Naive B cell (primary cell): ENCODE measurements around the gene TCEAL4. TPM values are rescaled to one million over a fixed set of nuclear protein-coding genes. Genes with fewer than 3 reads are reported as not detected.

Experiments used
- ATAC-seq, 2 donors: fragments of 150-1000 bp; cut with Tn5 transposase; 2 replicates each; pipeline ENCODE4 v1.10.0; 2021; ENCODE audit warnings: low read depth in 2 of 2, mild to moderate bottlenecking in 2 of 2, moderate library complexity in 2 of 2
- DNase-seq: peaks from one replicate; pipeline ENCODE4 v3.0.0; 2022
- H3K27ac Mint-ChIP-seq, 6 donors: one replicate each; pipeline ENCODE4 v1.8.0; 2020 to 2022; ENCODE audit warnings: mild to moderate bottlenecking in 6 of 6, mixed read lengths in 6 of 6, moderate library complexity in 5 of 6, inconsistent platforms in 2 of 6
- H3K27me3 Mint-ChIP-seq, 3 donors: one replicate each; pipeline ENCODE4 v1.8.0; 2021 to 2022; ENCODE audit warnings: mixed read lengths in 3 of 3, mild to moderate bottlenecking in 1 of 3
- H3K36me3 Mint-ChIP-seq, 2 donors: one replicate each; pipeline ENCODE4 v1.8.0; 2020 to 2022; ENCODE audit warnings: mixed read lengths in 2 of 2, inconsistent platforms in 1 of 2, mild to moderate bottlenecking in 1 of 2
- H3K4me1 Mint-ChIP-seq, 3 donors: one replicate each; pipeline ENCODE4 v1.8.0; 2020 to 2022; ENCODE audit warnings: mixed read lengths in 3 of 3, inconsistent platforms in 1 of 3, mild to moderate bottlenecking in 1 of 3, moderate library complexity in 1 of 3
- H3K4me3 Mint-ChIP-seq, 8 donors: one replicate each; pipeline ENCODE4 v1.8.0; 2020 to 2022; ENCODE audit warnings: mild to moderate bottlenecking in 8 of 8, mixed read lengths in 8 of 8, moderate library complexity in 8 of 8, inconsistent platforms in 2 of 8
- H3K9me3 Mint-ChIP-seq, 7 donors: one replicate each; pipeline ENCODE4 v1.8.0; 2020 to 2022; ENCODE audit warnings: mixed read lengths in 7 of 7, mild to moderate bottlenecking in 5 of 7, inconsistent platforms in 2 of 7, moderate library complexity in 1 of 7
- polyA plus RNA-seq, 6 donors: library from polyadenylated mRNA; unstranded; fragments of 300-500 nt; fragmentation: Illumina TruSeq; gene quantifications; one replicate each; pipeline ENCODE4 v1.2.3, GENCODE V29; 2021; ENCODE audit warnings: low read depth in 6 of 6

Gene TCEAL4
- polyA plus RNA-seq, 6 donors from 2014 or later: 12.0 to 23.0 (median 16.0) TPM

GRCh38 chrX:103608306-103608963, 23.1 kb downstream of the TCEAL4 start:
- DNase-seq: no peak
- ATAC-seq: peak; percentile 11 to 16
- H3K4me1 Mint-ChIP-seq: peaks cover 8 to 13% (median 13%) of the 10 kb centered on the region in 3 donors
- H3K27ac Mint-ChIP-seq: peak overlapping the region; percentile 28 to 96 (median 86)
- peaks cover 0 to 4% (median 0%) of the 10 kb centered on the region in 7 donors for H3K9me3 Mint-ChIP-seq
- H3K27me3 Mint-ChIP-seq: peaks cover 0 to 26% (median 4%) of the 10 kb centered on the region in 3 donors
- no peaks in the 10 kb centered on the region for H3K36me3 Mint-ChIP-seq
- H3K4me3 Mint-ChIP-seq: peak overlapping the region; percentile 68 to 93 (median 87)

GRCh38 chrX:103610282-103610681, 25.0 kb downstream of the TCEAL4 start:
- ATAC-seq (no peak), DNase-seq (no peak)
- Mint-ChIP-seq H3K27ac (peak overlapping the region in 2 of 6 donors; percentile 17 to 74), H3K27me3 (peaks cover 0 to 26% (median 4%) of the 10 kb centered on the region in 3 donors), H3K9me3 (peaks cover 0 to 4% (median 0%) of the 10 kb centered on the region in 7 donors), H3K36me3 (no peaks in the 10 kb centered on the region), H3K4me3 (peak overlapping the region in 4 of 8 donors; percentile 0 to 65 (median 28)), H3K4me1 (peaks cover 8 to 13% (median 13%) of the 10 kb centered on the region in 3 donors)

DNA sequence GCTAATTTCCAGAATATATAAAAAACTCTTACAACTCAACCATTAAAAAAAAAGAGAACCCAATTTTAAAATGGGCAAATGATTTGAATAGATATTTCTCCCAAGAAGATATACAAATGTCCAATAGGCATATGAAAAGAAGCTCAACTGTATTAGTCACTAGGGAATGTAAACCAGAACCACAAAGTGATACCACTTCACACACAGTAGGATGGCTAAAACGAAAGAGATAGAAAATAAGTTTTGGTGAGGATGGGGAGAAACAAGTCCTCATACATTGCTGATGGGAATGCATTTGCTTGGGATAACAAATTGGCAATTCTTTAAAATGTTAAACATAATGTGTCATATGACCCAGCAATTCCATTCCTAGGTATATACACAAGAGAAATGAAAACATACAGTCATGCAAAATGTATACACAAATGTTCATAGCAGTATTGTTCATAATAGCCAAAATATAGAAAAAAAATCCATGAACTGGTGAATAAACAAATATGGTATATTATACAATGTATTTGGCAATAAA, 28.1 kb downstream of the TCEAL4 start:
- Mint-ChIP-seq H3K4me1 (peaks cover 2 to 6% (median 4%) of the 10 kb centered on the region in 3 donors), H3K4me3 (no peak overlapping the region), H3K27ac (no peak overlapping the region), H3K27me3 (peaks cover 0 to 17% (median 0%) of the 10 kb centered on the region in 3 donors), H3K36me3 (no peaks in the 10 kb centered on the region), H3K9me3 (peaks cover 0 to 4% (median 0%) of the 10 kb centered on the region in 7 donors)
- DNase-seq (no peak), ATAC-seq (no peak)

GRCh38 chrX:103614999-103615398, 29.7 kb downstream of the TCEAL4 start:
- no peak for DNase-seq
- H3K36me3 Mint-ChIP-seq: no peaks in the 10 kb centered on the region
- H3K27ac Mint-ChIP-seq: no peak overlapping the region
- no peak overlapping the region for H3K4me3 Mint-ChIP-seq
- no peak for ATAC-seq
- peaks cover 0 to 8% (median 0%) of the 10 kb centered on the region in 3 donors for H3K27me3 Mint-ChIP-seq
- peaks cover 0 to 4% (median 0%) of the 10 kb centered on the region in 7 donors for H3K9me3 Mint-ChIP-seq
- H3K4me1 Mint-ChIP-seq: no peaks in the 10 kb centered on the region

DNA sequence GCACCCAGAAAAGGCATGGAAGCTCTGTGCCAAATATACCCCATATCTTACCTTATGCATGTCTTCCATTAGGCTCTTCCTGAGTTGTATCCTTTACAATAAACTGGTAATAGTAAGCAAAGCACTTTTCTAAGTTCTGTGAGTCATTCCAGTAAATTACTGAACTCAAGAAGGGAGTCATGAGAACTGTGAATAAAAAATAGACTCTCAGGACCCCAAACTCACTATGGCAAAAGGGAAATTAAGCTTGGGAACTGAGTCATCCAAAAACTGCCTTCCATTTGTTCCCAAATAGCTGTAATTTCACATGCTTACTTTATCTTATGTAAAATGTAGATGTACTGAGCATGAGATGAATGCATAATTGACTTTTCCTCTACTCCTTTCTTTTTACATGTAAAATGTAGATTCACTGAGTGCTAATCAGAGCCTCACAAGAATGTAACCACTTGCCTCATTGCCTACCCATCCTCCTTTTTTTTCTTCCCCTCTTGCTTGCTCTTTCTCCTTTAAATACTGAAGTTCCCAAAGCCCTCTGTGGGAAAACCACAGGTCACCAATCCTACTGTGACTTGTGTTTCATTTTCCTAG, 30.6 kb downstream of the TCEAL4 start:
- Mint-ChIP-seq H3K4me1 (no peaks in the 10 kb centered on the region), H3K9me3 (peaks cover 0 to 4% (median 0%) of the 10 kb centered on the region in 7 donors), H3K27me3 (peaks cover 0 to 8% (median 0%) of the 10 kb centered on the region in 3 donors), H3K27ac (no peak overlapping the region), H3K36me3 (no peaks in the 10 kb centered on the region), H3K4me3 (no peak overlapping the region)
- ATAC-seq (no peak), DNase-seq (no peak)

- Mint-ChIP-seq H3K27me3 (peaks cover 0 to 8% (median 0%) of the 10 kb centered on the region in 3 donors), H3K4me1 (no peaks in the 10 kb centered on the region), H3K36me3 (no peaks in the 10 kb centered on the region), H3K4me3 (no peak overlapping the region), H3K27ac (no peak overlapping the region), H3K9me3 (peaks cover 0 to 4% (median 0%) of the 10 kb centered on the region in 7 donors)
- no peak for ATAC-seq
- no peak for DNase-seq
These were observed 31.4 kb downstream of the TCEAL4 start for GRCh38 chrX:103616676-103617186.

DNA sequence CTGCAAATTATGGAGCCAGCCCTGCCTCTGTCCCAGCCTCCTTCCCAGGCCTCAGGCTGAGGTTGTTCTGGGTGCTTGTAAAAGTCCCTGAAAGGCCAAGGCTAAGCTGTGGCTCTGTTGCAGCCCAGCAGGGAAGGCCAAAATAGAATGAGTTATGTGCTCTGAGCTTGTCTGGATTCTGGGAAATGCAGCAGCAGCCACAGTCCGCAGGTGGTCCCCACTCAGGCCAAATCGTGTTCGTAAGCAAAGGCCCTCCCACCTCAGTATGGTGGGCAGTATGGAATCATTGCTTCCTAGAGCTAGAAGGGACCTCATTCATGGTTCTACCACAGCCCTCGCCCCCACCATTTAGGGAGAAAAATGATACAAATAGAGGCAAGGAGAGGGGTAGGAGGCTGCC, 38.8 kb downstream of the TCEAL4 start:
- H3K27me3 Mint-ChIP-seq: no peaks in the 10 kb centered on the region
- peaks cover 8 to 11% (median 9%) of the 10 kb centered on the region in 3 donors for H3K4me1 Mint-ChIP-seq

GRCh38 chrX:103626855-103627254, 41.5 kb downstream of the TCEAL4 start:
- no peaks in the 10 kb centered on the region for H3K36me3 Mint-ChIP-seq
- H3K4me1 Mint-ChIP-seq: peaks cover 14 to 24% (median 20%) of the 10 kb centered on the region in 3 donors
- no peak overlapping the region for H3K27ac Mint-ChIP-seq
- DNase-seq (no peak), ATAC-seq (no peak)
- peak overlapping the region in 1 of 8 donors; percentile 74 for H3K4me3 Mint-ChIP-seq
- H3K9me3 Mint-ChIP-seq: peaks cover 0 to 2% (median 0%) of the 10 kb centered on the region in 7 donors
- H3K27me3 Mint-ChIP-seq: no peaks in the 10 kb centered on the region

More for the DNA sequence above, 38.8 kb downstream of the TCEAL4 start:
- no peak for DNase-seq
- no peak for ATAC-seq
- Mint-ChIP-seq H3K9me3 (no peaks in the 10 kb centered on the region), H3K36me3 (no peaks in the 10 kb centered on the region), H3K4me3 (no peak overlapping the region), H3K27ac (peak overlapping the region in 1 of 6 donors; percentile 80)

DNA sequence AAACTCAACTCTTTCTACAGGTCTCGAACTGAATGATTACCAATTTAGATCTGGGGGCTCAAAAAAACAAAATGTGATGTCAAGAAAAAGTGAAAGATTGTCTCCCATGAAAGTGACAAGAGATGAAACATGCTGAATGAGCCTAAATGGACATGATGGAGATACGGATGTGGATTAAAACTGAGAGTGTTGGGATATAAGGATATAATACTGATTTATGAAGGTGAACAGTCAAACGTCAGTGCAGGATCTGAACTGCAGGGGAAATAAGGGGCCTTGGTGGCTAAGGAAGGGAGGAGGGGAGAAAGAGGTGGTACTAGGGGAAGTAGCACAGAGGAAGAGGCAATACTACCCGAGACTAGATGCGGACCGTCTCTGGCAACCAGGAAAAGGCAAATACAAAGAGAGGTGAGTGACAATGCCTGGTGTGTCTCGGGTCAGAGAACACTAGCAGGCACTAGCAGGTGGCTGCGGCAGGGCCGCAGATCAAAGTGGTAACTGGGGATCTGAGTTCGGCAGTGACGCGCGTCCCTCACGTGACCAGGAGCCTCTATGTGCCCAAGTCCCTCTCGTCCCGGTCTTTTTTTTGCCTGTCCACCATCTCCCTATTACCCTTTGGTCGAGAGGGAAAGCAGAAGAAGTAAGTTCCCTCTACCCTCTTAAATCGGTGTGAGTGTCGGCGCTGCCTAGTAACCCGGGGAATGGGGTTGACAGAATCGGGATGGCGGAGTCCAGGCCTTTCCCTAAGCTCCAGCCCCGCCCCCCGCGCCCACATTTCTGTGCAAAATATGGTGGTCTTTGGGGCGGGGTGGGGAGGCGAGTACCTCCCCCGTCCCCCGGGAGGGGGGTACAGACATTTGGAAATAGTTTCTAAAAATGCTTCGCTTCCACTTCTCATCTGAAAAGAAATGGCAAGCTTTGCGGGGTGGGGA, 43.3 kb downstream of the TCEAL4 start, which contains the start of gene TCEAL1:
Gene TCEAL1, plus strand, starts transcription at position 590 of the 932 bp plus-strand sequence. CDS start 942 bp downstream, outside the sequence.
- Mint-ChIP-seq H3K9me3 (peaks cover 0 to 2% (median 0%) of the 10 kb centered on the region in 7 donors), H3K4me1 (peaks cover 14 to 24% (median 20%) of the 10 kb centered on the region in 3 donors), H3K27me3 (no peaks in the 10 kb centered on the region), H3K4me3 (peak within 1 kb of the TSS; percentile 71 to 94 (median 90)), H3K27ac (peak within 1 kb of the TSS; percentile 77 to 95 (median 89)), H3K36me3 (no peaks in the 10 kb centered on the region)
- peak; percentile 34 for DNase-seq
- peak; percentile 80 to 82 for ATAC-seq

DNA sequence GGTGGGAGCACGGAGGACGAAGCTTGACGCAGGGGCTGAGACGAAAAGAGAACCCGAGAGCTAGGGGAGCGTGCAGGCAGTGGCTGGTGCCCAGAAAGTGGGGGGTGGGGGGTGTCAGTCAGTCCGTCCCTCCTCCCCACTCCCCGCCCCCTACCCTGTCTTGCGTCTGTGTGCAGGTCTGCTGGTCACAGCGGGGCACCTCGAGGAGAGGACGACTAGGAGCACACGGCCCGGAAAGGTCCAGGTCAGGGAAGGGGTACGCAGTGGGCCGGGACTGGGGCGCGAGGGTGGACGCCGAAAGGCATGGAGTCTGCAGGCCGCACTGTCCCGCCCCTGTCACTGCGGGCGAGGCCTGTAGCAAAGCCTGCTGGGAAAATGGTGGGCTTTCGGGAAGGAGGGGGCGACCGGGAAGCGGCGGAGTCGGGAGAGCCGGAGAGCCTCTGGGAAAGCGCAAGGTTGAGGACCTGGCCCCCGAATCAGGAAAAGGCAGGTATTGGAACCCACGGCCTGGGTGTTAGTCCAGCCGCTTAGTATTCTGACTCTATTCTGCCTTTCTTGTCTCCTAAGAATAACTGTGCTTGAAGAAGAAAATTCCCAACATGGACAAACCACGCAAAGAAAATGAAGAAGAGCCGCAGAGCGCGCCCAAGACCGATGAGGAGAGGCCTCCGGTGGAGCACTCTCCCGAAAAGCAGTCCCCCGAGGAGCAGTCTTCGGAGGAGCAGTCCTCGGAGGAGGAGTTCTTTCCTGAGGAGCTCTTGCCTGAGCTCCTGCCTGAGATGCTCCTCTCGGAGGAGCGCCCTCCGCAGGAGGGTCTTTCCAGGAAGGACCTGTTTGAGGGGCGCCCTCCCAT, 44.2 kb downstream of the TCEAL4 start:
- H3K27me3 Mint-ChIP-seq: no peaks in the 10 kb centered on the region
- peak overlapping the region; percentile 69 to 95 (median 88) for H3K27ac Mint-ChIP-seq
- H3K4me3 Mint-ChIP-seq: peak overlapping the region; percentile 71 to 94 (median 90)
- peak; percentile 27 for DNase-seq
- peak; percentile 58 to 60 for ATAC-seq
- H3K36me3 Mint-ChIP-seq: no peaks in the 10 kb centered on the region
- peaks cover 0 to 2% (median 0%) of the 10 kb centered on the region in 7 donors for H3K9me3 Mint-ChIP-seq
- H3K4me1 Mint-ChIP-seq: peaks cover 12 to 24% (median 20%) of the 10 kb centered on the region in 3 donors

GRCh38 chrX:103630171-103630511, 44.8 kb downstream of the TCEAL4 start:
- peak overlapping the region; percentile 71 to 94 (median 90) for H3K4me3 Mint-ChIP-seq
- no peaks in the 10 kb centered on the region for H3K36me3 Mint-ChIP-seq
- peaks cover 0 to 2% (median 0%) of the 10 kb centered on the region in 7 donors for H3K9me3 Mint-ChIP-seq
- H3K4me1 Mint-ChIP-seq: peaks cover 11 to 24% (median 20%) of the 10 kb centered on the region in 3 donors
- H3K27me3 Mint-ChIP-seq: no peaks in the 10 kb centered on the region
- peak overlapping the region in 4 of 6 donors; percentile 80 to 93 (median 84) for H3K27ac Mint-ChIP-seq
- no peak for DNase-seq
- no peak for ATAC-seq

- H3K27ac Mint-ChIP-seq: no peak overlapping the region
- peaks cover 10 to 24% (median 20%) of the 10 kb centered on the region in 3 donors for H3K4me1 Mint-ChIP-seq
- peak overlapping the region in 1 of 8 donors; percentile 64 for H3K4me3 Mint-ChIP-seq
- peaks cover 0 to 2% (median 0%) of the 10 kb centered on the region in 7 donors for H3K9me3 Mint-ChIP-seq
- H3K27me3 Mint-ChIP-seq: no peaks in the 10 kb centered on the region
- DNase-seq (no peak), ATAC-seq (no peak)
- H3K36me3 Mint-ChIP-seq: no peaks in the 10 kb centered on the region
These were observed 45.8 kb downstream of the TCEAL4 start for GRCh38 chrX:103631145-103631544.
